SK-N-MC (cell line): ENCODE results near the gene NGEF.

ENCODE experiments used
- EZH2 ChIP-seq: fragments of 200-600 bp; sonication (generic); IDR thresholded peaks from one replicate; pipeline ENCODE4 v1.6.1; 2017; ENCODE audit warnings: antibody characterized with exemption
- FOXP2 ChIP-seq: optimal IDR thresholded peaks from 2 replicates; pipeline ENCODE3; 2011; ENCODE audit warnings: mild to moderate bottlenecking, moderate library complexity; ENCODE audit not compliant: insufficient read depth; ENCODE audit errors: extremely low read length, control extremely low read depth
- POLR2AphosphoS5 ChIP-seq: IDR thresholded peaks from 2 replicates; pipeline ENCODE4 v1.6.1; 2012; ENCODE audit warnings: mild to moderate bottlenecking, low read depth, low read length, borderline replicate concordance

DNA sequence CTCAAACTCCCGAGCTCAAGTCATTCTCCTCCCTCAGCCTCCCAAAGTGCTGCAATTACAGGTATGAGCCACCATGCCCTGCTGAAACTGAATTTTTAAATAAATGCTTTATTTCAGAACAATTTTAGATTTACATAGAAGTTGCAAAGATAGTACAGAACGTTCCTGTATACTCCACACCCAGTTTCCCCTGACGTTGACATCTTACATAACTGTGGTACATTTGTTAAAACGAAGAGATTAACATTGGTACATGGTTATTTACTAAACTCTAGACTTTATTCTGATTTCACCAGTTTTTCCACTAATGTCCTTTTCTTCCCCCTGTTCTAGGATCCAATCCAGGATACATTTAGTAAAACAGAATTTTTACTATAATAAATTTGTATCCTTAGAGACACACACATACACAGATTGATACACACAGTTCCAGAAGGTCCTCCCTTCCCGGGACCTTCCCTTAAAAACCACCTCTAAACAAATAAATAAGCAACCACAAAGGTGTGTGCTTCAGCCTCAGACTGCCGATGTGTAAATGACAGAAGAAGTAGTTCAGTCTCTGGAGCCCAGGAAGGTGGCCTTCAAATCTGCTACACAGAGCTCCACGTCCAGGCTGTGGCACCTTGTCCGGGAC is 26.3 kb upstream of the NGEF start:
- TF ChIP-seq POLR2AphosphoS5: no peak
- no peak for TF ChIP-seq EZH2
- TF ChIP-seq FOXP2: no peak
